GM21360 (cell line): Measurements from ENCODE around the gene IP6K1.

Experiments used
- ATAC-seq: cut with Tn5 transposase; IDR thresholded peaks from one replicate; pipeline ENCODE4 v1.9.1; 2021; ENCODE audit warnings: mild to moderate bottlenecking, moderate library complexity; ENCODE audit not compliant: unreplicated experiment

IP6K1 gene

GRCh38 chr3:49725906-49726681, 60.2 kb downstream of the IP6K1 start:
- no peak for ATAC-seq

GRCh38 chr3:49724586-49724985, 61.8 kb downstream of the IP6K1 start:
- ATAC-seq: no peak

DNA sequence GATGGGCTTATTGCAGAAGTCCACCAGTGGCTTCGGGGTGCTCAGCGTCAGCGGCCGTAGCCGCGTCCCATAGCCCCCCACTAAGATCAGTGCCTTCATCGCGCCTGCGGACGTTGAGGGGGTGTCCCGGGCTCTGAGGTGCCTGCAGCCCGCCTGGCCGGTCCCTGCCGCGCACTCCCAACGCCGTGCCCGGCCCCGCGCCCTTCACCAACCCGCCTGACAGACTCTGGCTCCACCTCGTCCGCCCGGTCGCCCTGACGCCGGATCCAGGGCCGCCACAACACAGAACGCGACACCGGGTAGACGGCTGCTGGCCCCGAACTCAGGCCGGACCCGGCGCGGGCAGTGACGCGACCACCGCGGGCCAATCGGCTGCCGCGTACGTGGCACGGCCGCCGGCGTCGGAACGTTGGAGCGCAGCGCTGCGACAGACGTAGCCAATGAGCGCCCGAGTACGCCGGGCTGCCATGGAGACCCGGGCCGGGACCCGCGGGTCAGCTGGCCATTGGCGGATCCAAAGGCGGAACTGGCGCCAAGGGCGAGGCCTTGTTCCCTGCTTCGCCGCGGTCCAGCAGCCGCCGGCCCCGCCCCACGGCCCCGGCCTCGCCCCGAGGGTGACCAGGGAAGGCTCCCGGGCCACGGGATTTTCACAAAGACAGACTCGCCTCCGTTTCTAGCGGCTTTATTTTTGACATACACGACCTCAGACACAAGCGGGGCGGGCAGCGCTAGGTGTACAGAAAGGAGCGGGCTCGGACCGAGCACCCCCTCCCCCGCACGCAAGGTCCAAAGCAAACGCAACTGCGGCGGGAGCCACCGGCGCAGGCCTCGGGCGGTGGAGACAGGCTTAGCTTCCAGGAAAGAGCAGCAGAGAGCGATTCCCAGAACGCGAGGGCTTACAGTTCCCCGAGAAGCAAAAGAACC, 62.5 kb downstream of the IP6K1 start, which contains the start of gene GMPPB:
Gene GMPPB (minus strand): TSS at position 324 of the 924 bp plus-strand sequence. CDS start 225 bp downstream, at position 99.
- peak; percentile 76 for ATAC-seq

DNA sequence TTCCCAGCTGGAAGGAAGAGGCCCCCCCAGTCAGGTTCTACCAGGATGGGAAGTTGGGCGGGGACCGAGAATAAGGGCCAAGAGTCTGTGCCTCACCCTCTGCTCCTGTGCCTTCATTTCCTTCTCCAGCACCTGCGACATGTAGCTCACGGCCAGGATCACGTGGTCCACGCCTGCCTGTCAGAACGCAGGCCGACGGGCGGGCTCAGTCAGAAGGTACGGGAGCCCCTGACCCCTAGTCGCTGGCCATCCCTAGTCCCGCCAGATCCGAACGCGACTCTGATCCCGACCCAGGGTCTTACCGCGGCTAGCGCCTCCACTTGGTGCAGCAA, 63.1 kb downstream of the IP6K1 start:
- no peak for ATAC-seq

DNA sequence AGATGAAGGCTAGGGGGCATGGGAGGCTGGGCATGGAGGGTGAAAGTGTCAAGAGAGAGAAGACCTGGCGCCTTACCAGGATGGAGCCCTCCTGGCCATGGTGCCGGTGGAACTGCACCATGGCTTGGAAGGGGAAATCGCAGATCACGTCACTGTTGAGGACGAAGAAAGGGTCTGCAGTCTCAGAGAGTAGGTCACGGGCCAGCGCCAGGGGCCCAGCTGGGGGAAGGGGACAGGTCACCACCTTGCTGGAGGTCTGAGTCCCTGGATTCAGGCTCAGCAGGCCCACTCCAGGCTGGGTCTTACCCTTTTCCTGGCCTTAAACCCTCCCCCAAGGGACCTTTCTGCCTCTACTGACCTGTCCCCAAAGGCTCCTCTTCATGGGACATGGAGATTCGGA, 63.4 kb downstream of the IP6K1 start:
- no peak for ATAC-seq

DNA sequence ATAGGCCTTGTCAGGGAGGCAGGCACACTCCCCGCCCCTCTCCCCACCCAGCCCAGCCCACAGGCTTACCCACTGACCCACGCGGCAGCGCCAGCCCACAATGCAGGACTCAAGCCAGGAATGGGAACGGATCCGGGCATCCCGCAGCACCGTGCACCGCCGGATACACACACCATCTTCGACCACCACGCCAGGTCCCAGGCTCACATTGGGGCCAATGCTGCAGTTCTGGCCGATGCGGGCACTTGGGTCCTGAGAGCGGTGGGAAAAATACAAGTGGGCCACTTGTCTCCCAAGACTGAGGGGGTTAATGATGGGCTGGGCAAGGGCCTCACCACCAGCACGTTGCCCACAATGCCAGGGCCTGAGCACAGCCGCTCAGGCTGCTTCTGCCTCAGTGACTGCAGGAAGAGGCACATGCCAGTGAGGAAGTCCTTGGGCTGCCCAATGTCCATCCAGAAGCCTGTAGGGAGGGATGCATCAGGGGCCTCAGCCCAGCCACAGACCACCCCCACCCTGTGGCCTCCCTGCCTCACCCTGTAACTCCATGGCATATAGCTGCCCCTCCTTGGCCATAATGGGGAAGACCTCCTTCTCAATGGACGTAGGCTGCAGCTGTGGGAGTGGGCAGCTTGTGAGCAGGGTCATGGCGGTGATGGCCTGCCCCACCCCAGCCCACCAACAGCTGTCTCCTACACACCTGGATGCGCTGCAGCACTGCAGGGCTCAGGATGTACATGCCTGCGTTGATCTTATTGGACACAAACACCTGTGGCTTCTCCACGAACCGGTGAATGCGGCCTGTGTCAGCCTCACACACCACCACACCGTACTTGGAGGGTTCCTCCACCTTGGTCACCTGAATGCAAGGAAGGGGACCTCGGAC, 64.2 kb downstream of the IP6K1 start:
- ATAC-seq: no peak

- no peak for ATAC-seq
Measured at GRCh38 chr3:49721596-49721895, 64.8 kb downstream of the IP6K1 start.

DNA sequence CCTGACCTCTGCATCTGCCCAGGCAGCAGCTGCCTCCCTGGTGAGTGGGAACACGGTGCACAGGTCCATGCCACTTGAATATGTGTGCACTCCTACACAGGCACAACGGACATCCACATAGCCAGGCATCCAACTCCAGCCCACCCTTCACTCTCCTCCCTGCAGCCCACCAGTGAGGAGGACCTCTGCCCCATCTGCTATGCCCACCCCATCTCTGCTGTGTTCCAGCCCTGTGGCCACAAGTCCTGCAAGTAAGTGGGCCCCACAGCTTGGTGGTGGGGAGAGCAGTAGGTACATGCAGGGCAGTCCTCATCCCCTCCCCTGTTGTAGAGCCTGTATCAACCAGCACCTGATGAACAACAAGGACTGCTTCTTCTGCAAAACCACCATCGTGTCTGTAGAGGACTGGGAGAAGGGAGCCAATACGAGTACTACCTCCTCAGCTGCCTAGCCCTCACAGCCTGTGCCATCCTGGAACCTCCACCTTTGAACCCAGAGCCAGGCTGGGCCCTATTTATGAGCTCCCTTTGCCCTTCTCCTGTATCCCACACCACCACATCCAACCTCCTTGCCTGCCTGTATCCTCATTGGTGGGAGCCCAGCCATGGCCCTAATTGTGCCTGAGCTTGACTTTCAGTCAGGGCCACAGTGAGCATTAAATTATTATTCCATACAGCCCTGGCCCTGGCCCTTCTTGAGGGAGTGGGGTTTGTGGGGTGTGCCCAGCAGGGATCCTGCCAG, 65.3 kb downstream of the IP6K1 start:
- ATAC-seq: no peak

- peak; percentile 40 for ATAC-seq
Measured at GRCh38 chr3:49719214-49719884, 67.0 kb downstream of the IP6K1 start, which contains the start of gene AMIGO3. Gene AMIGO3 (minus strand): TSS chr3:49719684. CDS start chr3:49719465, 219 bp downstream.

GRCh38 chr3:49718858-49719213, 67.5 kb downstream of the IP6K1 start:
- no peak for ATAC-seq

- no peak for ATAC-seq
Measured at GRCh38 chr3:49717959-49718857, 68.1 kb downstream of the IP6K1 start.

- no peak for ATAC-seq
Measured at GRCh38 chr3:49717211-49717958, 69.0 kb downstream of the IP6K1 start.

- no peak for ATAC-seq
Measured at GRCh38 chr3:49716691-49717210, 69.6 kb downstream of the IP6K1 start.

GRCh38 chr3:49716169-49716568, 70.2 kb downstream of the IP6K1 start:
- no peak for ATAC-seq

DNA sequence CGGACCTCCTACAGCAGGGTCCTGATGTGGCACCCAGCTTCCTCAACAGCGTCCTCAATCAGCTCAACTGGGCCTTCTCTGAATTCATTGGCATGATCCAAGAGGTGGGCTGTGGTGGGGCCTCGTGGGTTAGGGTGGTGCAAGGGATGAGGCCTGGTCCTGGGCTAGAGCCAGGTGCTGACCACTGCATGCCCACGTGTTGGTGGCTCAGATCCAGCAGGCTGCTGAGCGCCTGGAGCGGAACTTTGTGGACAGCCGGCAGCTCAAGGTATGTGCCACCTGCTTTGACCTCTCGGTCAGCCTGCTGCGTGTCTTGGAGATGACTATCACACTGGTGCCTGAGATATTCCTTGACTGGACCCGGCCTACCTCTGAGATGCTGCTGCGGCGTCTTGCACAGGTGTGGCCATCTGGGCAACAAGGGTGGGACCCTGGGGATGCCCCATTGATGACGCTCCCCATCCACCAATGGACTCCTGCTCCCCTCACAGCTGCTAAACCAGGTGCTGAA, 70.7 kb downstream of the IP6K1 start:
- ATAC-seq: no peak

DNA sequence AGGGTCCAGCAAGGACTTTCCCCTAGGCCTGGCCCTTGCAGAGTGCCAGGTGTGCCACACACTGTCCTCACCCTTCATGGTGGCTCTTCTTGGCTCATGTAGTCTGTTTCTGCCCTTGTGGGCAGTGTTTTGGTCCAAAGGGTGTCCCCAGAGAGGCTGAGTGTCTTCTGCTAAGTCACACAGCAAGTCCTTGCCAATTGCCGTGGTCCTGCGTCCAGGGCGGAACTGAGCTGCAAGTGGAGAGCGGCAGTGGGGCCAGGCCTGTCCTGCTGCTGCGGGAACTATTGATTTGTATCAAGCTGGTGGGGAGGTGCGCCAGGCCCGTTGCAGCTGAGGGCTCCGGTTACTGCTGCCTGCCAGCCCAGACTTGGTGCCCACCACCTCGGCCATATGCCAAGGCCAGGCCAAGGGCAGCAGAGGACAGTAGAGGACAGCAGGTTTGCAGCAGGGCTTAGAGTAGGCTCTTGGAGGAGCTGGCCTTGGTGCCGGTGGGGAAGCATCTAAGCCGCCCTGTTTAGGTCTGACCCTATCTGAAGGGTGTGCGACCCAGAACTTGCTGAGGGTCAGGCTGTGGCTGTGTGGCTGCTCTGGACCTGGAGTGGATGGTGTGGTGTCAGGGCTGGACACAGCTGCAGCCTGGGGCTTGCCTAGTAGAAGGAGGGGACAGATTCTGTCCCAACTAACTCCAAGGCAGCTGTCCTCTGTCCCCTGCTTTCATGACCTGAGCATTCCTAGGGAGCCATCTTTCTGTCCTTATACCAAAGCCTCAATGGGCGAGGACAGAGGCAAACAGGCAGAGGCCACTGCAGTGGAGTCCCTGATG, 71.4 kb downstream of the IP6K1 start:
- no peak for ATAC-seq
